Thyroid gland (tissue), 4 donors: ENCODE measurements around the gene MED27. TPM values are rescaled to one million over a fixed set of nuclear protein-coding genes. Genes with fewer than 3 reads are reported as not detected.

ENCODE experiments used
- DNase-seq, 2 donors: peaks; one replicate each; pipeline ENCODE4 v3.0.0-alpha.2; 2019
- H3K27ac ChIP-seq, 3 donors: fragments of 200-600 bp; sonication (generic); 1 replicate in 2 of 3; 2 replicates in 1 of 3; pipeline ENCODE4 v1.5.1; 2016 to 2019; ENCODE audit warnings: mild to moderate bottlenecking in 1 of 3, moderate library complexity in 1 of 3
- H3K27me3 ChIP-seq: fragments of 200-600 bp; sonication (generic); one replicate; pipeline ENCODE4 v1.5.1; 2019
- H3K36me3 ChIP-seq, 2 donors: fragments of 200-600 bp; sonication (generic); one replicate each; pipeline ENCODE4 v1.5.1; 2016 to 2019
- H3K4me1 ChIP-seq, 2 donors: fragments of 200-600 bp; sonication (generic); one replicate each; pipeline ENCODE4 v1.5.1; 2017 to 2019
- H3K4me3 ChIP-seq, 3 donors: fragments of 200-600 bp; sonication (generic); replicated peaks in 1 of 3; 1 replicate in 2 of 3; 2 replicates in 1 of 3; pipeline ENCODE4 v1.5.1; 2016; ENCODE audit warnings: mild to moderate bottlenecking in 1 of 3
- H3K9me3 ChIP-seq: fragments of 200-600 bp; sonication (generic); one replicate; pipeline ENCODE4 v1.5.1; 2017
- CTCF ChIP-seq, 6 experiments: fragments of 200-600 bp in 3 of 6; fragments of 450-650 bp in 3 of 6; sonication (generic) in 3 of 6; IDR thresholded peaks; one replicate each; pipeline ENCODE4 v1.5.1; 2016 to 2019; ENCODE audit warnings: antibody characterized with exemption in 6 of 6, mild to moderate bottlenecking in 2 of 6, inconsistent platforms in 1 of 6, moderate library complexity in 1 of 6
- POLR2A ChIP-seq, 2 donors: fragments of 450-650 bp; IDR thresholded peaks; one replicate each; pipeline ENCODE4 v1.6.1; 2017; ENCODE audit warnings: antibody characterized with exemption in 2 of 2, mild to moderate bottlenecking in 2 of 2, moderate library complexity in 1 of 2
- WGBS, 2 donors: methylation state at CpG; one replicate each; pipeline ENCODE4 v1.1.5; 2017; 5-methylcytosine and 5-hydroxymethylcytosine counted together
- intact Hi-C: fragments of 100-400 bp; cut with DNase I; formaldehyde crosslinking; loops from one replicate; pipeline ENCODE4 v1.15.1; 2023
- total RNA-seq, 4 donors: library from RNA; depleted of rRNA; stranded (reverse); fragments of >200 nt; gene quantifications; one replicate each; pipeline ENCODE4 v1.2.3, GENCODE V29; 2016

The MED27 gene
- total RNA-seq, 4 donors from 2014 or later: 15.3 to 19.5 (median 16.7) TPM

DNA sequence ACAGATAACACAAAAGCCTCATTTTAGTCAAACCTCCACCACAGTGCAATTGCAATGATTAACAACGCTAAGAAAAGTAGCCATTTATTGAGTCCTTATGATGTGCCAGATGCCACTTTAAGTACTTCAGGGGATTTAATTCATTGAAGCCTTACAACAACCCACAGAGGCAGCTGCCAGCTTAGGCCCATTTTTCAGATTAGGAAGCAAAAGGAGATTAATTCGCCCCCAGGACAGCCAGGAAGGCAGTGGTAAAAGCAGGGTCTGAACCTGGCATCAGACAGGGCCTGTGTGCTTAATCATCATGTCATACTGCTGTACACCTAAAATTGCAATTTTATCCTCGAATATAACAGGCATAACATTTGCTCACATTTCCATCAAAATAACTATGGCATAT, 23.9 kb downstream of the MED27 start:
- 84 to 93% methylated on average over 3 of the region's 3 CpGs for WGBS, 2 donors
- Histone ChIP-seq H3K27me3 (no peaks in the 10 kb centered on the region), H3K4me1 (no peaks in the 10 kb centered on the region), H3K4me3 (no peak overlapping the region), H3K36me3 (no peaks in the 10 kb centered on the region), H3K27ac (no peak overlapping the region), H3K9me3 (no peaks in the 10 kb centered on the region)
- no peak for TF ChIP-seq POLR2A (IDR thresholded peaks at IDR 0.05)
- TF ChIP-seq CTCF (IDR thresholded peaks at IDR 0.05): no peak
- DNase-seq: no peak
- intact Hi-C loops: no loop called here

- Histone ChIP-seq H3K4me3 (no peak overlapping the region), H3K27ac (no peak overlapping the region), H3K27me3 (no peaks in the 10 kb centered on the region), H3K9me3 (no peaks in the 10 kb centered on the region), H3K36me3 (no peaks in the 10 kb centered on the region), H3K4me1 (no peaks in the 10 kb centered on the region)
- intact Hi-C loops: no loop called here
- no peak for DNase-seq
- 92 to 94% methylated on average over 11 of the region's 11 CpGs for WGBS, 2 donors
- TF ChIP-seq CTCF (IDR thresholded peaks at IDR 0.05) (no peak), POLR2A (IDR thresholded peaks at IDR 0.05) (no peak)
Observed at GRCh38 chr9:132054024-132054423, 25.6 kb downstream of the MED27 start.

GRCh38 chr9:132049900-132050299, 29.8 kb downstream of the MED27 start:
- no peak overlapping the region for H3K4me3 ChIP-seq
- H3K36me3 ChIP-seq: no peaks in the 10 kb centered on the region
- WGBS, 2 donors: 81 to 87% methylated on average over 4 of the region's 4 CpGs
- H3K27me3 ChIP-seq: no peaks in the 10 kb centered on the region
- H3K9me3 ChIP-seq: no peaks in the 10 kb centered on the region
- H3K4me1 ChIP-seq: no peaks in the 10 kb centered on the region
- H3K27ac ChIP-seq: no peak overlapping the region
- TF ChIP-seq POLR2A (IDR thresholded peaks at IDR 0.05): no peak
- TF ChIP-seq CTCF (IDR thresholded peaks at IDR 0.05): no peak
- intact Hi-C loops: no loop called here
- DNase-seq: no peak

- TF ChIP-seq POLR2A (IDR thresholded peaks at IDR 0.05): no peak
- TF ChIP-seq CTCF (IDR thresholded peaks at IDR 0.05): no peak
- H3K9me3 ChIP-seq: no peaks in the 10 kb centered on the region
- DNase-seq: no peak
- no peaks in the 10 kb centered on the region for H3K27me3 ChIP-seq
- no peak overlapping the region for H3K27ac ChIP-seq
- no peaks in the 10 kb centered on the region for H3K36me3 ChIP-seq
- peaks cover 0 to under 1% of the 10 kb centered on the region in 2 donors for H3K4me1 ChIP-seq
- intact Hi-C loops: no loop called here
- no peak overlapping the region for H3K4me3 ChIP-seq
- 68 to 76% methylated on average over 7 of the region's 7 CpGs for WGBS, 2 donors
Observed at GRCh38 chr9:132049323-132049882, 30.3 kb downstream of the MED27 start.

DNA sequence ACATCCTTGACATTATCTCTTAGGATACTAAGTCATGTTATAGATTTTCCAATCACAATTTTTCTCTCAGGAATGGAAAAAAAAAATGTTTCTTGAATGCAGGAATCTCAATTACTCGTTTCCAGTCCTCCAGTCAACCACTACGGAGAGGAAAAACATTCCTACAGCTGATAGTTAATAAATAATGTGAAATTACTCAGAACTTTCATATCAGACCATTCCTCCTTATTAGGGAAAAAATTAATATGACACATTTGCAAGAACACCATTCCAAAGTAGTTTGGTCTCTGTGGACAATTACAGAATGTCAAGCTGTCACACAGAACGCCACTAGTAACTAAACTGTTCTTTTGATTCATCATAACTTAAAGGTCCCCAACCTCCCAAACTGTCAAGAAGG, 31.5 kb downstream of the MED27 start:
- H3K4me1 ChIP-seq: peaks cover 0 to 5% of the 10 kb centered on the region in 2 donors
- WGBS, 2 donors: 88 to 97% methylated on average over 3 of the region's 3 CpGs
- no peak overlapping the region for H3K27ac ChIP-seq
- intact Hi-C loops: no loop called here
- TF ChIP-seq CTCF (IDR thresholded peaks at IDR 0.05): no peak
- no peak for TF ChIP-seq POLR2A (IDR thresholded peaks at IDR 0.05)
- no peaks in the 10 kb centered on the region for H3K27me3 ChIP-seq
- no peak for DNase-seq
- no peaks in the 10 kb centered on the region for H3K9me3 ChIP-seq
- H3K4me3 ChIP-seq: no peak overlapping the region
- H3K36me3 ChIP-seq: no peaks in the 10 kb centered on the region
